GM19025 (cell line): ENCODE results near the gene UPF2.
"Not testable (repeated sequence)": the region's sequence is repeated elsewhere in the genome, so short reads cannot be mapped to it uniquely, and the experiment has no call there.

ENCODE experiments used
- ATAC-seq: cut with Tn5 transposase; IDR thresholded peaks from one replicate; pipeline ENCODE4 v1.9.1; 2021; ENCODE audit warnings: mild to moderate bottlenecking, low read depth, moderate library complexity; ENCODE audit not compliant: unreplicated experiment

UPF2 gene, protein sequence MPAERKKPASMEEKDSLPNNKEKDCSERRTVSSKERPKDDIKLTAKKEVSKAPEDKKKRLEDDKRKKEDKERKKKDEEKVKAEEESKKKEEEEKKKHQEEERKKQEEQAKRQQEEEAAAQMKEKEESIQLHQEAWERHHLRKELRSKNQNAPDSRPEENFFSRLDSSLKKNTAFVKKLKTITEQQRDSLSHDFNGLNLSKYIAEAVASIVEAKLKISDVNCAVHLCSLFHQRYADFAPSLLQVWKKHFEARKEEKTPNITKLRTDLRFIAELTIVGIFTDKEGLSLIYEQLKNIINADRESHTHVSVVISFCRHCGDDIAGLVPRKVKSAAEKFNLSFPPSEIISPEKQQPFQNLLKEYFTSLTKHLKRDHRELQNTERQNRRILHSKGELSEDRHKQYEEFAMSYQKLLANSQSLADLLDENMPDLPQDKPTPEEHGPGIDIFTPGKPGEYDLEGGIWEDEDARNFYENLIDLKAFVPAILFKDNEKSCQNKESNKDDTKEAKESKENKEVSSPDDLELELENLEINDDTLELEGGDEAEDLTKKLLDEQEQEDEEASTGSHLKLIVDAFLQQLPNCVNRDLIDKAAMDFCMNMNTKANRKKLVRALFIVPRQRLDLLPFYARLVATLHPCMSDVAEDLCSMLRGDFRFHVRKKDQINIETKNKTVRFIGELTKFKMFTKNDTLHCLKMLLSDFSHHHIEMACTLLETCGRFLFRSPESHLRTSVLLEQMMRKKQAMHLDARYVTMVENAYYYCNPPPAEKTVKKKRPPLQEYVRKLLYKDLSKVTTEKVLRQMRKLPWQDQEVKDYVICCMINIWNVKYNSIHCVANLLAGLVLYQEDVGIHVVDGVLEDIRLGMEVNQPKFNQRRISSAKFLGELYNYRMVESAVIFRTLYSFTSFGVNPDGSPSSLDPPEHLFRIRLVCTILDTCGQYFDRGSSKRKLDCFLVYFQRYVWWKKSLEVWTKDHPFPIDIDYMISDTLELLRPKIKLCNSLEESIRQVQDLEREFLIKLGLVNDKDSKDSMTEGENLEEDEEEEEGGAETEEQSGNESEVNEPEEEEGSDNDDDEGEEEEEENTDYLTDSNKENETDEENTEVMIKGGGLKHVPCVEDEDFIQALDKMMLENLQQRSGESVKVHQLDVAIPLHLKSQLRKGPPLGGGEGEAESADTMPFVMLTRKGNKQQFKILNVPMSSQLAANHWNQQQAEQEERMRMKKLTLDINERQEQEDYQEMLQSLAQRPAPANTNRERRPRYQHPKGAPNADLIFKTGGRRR

DNA sequence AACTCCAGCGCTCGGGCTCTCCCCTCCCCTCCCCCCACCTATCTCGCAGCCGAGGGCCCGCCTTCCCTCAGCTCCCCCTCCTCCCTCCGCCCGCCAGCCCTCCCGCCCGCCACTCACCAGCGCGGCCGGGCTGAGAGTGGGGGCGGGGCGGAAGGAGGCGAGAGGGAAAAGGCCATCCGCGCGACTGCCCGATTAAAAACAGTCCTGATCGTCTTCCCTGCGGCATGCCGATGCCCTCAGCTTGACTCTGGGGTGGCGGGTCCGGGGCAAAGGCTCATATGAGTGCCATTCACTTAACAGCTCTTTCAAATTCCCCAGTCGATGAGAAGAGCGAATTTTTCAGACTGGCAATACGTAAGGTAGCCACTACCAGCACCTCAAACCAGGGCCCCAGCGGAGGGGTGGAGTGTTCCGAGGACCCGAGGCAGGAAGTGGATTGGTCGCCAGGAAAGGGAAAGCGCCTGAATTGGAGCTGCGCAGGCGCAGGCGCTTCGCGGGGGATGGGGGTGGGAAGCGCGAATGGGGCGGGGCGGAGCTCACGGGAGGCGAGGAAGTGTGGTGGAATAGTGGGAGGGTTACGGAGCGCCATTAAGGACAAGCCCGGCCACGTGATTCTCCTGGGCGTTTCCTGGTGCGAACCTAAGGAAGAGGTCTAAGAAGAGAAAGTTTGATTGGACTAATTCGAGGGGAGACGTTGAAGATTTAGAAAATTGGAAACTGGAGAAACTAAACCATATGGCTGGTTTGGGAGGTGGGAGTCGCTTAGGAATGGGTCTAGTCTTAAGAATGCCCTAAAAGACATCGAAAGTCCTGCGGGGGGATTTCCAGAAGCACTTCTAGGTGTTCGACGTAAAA is at the start of gene UPF2:
Gene UPF2 (minus strand): TSS at position 13 of the 855 bp plus-strand sequence. CDS start 7,386 bp downstream, outside the sequence.
- peak; percentile 51 for ATAC-seq

DNA sequence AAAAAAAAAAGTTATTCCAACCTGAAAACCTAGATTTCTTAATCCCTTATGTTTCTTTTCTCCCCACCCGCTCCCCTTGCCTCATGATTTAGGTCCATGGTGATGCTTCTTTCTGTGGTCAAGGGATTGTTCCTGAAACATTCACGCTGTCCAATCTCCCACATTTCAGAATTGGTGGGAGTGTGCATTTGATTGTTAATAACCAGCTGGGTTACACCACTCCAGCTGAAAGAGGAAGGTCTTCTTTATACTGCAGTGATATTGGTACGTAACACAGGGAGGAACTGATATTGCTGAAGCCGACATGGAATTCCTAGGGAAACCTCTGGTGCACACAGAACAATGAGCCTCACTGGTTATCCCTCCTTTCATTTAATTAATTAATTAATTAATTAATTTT is 48.8 kb upstream of the UPF2 start:
- no peak for ATAC-seq

GRCh38 chr10:12088919-12089318 is 46.3 kb upstream of the UPF2 start:
- ATAC-seq: no peak

- no peak for ATAC-seq
Measured at GRCh38 chr10:12081879-12082557, 39.4 kb upstream of the UPF2 start.

GRCh38 chr10:12081470-12081869 is 38.9 kb upstream of the UPF2 start:
- no peak for ATAC-seq

DNA sequence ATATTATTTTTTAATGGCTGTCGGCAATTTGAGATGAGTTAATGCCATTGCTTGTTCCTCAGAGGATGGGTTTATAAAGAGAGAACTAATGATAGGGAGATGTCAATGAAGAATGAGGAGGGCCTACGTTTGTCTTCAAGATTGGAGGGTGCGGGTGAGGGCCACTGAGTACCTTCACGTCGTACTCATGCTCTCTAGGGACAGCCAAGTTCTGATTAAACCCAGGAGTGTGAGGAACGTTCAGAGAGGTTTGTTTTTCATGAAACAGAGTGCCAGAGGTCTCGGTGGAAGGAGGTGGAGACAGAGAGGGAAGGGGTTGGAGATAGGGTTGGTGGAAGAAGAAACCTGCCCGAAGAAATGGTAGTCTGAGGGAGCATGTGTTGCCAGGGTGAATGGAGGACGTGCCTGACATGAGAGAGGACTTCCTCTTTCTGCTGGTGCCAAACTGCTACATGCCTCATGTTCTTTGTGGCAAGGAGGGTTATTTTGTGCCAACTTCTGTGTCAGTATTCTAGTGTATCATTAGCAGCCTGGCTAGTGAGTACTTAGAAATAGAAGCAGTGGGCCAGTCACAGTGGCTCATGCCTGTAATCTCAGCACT is 35.1 kb upstream of the UPF2 start:
- no peak for ATAC-seq

- no peak for ATAC-seq
Measured at GRCh38 chr10:12073526-12073925, 30.9 kb upstream of the UPF2 start.

DNA sequence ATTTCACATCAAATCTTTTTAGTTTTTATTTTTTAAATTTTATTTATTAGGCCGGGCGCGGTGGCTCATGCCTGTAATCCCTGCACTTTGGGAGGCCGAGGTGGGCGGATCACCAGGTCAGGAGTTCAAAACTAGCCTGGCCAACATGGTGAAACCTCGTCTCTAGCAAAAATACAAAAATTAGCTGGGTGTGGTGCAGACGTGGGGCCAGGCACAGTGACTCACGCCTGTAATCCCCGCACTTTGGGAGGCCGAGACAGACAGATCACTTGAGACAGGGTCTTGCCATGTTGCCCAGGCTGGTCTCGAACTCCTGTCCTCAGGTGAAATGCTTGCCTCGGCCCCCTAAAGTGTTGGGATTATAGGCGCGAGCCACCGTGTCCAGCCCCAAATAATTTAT is 28.8 kb upstream of the UPF2 start:
- ATAC-seq: not testable (repeated sequence)

DNA sequence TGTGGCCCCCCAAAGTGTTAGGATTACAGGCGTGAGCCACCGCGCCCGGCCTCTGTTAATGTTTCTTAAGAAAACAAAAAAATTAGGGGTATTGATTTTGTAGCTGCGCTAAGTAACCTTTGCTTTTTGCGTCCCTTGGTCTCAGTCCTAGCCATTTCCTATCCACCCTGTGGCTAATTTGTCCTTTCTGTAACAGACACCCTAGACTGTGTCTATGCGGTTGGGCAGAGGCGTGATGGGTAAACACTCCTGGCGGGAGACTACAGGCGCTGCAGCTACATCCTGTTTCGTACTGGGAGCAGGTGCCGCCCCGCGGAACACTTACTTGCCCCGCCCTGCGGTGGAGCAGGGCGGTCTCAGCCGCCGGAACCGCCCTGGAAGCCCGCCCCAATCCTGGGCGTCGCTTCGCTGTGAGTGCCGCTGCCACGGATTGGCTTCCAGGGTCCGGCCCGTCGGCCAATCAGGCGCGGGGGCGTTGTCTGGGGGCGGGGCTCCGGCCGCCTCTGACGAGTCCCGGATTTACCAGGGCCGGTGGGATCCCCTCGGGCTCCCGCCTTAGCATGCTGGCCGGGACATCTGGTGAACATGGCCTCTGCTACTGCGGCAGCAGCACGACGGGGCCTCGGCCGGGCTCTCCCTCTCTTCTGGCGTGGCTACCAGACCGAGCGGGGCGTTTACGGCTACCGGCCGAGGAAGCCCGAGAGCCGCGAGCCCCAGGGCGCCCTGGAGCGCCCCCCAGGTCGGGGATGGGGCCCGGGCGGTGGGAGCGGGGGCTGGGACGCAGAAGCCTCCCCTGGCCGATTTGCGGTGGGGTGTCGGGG is 26.1 kb upstream of the UPF2 start, which contains the start of gene DHTKD1:
Gene DHTKD1 (plus strand): TSS at position 506 of the 821 bp plus-strand sequence. CDS start 80 bp downstream, at position 586.
- peak; percentile 98 for ATAC-seq

DNA sequence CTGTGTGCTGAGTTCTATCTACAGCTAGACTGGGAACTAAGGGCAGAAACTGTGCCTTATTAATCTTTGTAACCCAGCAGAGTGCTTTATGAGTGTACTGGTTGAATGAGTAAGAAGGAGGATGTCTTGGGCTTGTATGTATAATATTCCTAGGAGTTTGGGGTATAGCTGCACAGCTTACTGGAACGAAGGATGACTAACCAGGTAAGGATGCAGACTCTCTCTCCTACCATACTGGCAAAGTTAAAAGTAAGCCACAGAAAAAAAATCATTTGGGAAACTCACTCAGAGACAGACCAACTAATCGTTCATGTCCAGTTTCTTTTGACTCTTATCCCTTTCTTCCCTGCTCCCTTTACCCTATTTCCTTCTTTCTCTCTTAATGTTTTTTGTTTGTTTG is 24.7 kb upstream of the UPF2 start:
- ATAC-seq: no peak

- ATAC-seq: no peak
Measured at GRCh38 chr10:12063483-12063818, 20.8 kb upstream of the UPF2 start.

GRCh38 chr10:12062754-12063482 is 20.3 kb upstream of the UPF2 start:
- ATAC-seq: no peak

DNA sequence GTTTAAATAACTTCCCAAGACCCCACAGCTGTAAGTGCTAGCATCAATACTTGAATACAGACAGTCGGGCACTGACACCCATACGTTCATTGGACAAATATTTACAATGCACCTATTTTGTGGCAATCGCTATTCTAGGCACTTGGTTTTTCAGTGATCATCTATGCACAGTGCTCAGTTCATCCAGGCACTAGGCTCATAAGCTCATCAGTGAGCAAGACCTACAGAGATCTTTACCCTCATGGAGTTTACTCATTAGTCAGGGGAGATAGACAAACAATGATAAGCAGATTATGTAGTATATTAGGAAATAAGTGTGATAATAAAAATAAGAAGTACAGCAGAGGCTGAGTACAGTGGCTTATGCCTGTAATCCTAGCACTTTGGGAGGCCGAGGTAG is 18.5 kb upstream of the UPF2 start:
- ATAC-seq: no peak

DNA sequence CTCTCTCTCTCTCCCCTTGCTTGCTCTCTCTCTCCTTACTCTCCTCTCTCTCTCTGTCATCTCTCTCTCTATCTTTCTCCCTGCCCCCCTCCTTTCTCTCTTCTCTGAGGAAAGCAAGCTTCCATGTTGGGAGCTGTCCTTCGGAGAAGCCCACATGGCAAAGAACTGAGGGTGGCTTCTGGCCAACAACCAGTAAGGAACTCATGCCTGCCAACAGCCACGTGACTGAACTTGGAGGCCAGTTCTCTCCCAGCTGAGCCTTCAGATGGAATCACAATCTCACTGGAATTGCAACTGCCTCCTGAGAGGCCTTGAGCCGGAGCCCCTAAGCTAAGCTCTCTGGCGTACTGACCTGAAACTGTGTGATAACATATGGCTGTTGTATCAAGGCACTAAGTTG is 14.1 kb upstream of the UPF2 start:
- no peak for ATAC-seq

DNA sequence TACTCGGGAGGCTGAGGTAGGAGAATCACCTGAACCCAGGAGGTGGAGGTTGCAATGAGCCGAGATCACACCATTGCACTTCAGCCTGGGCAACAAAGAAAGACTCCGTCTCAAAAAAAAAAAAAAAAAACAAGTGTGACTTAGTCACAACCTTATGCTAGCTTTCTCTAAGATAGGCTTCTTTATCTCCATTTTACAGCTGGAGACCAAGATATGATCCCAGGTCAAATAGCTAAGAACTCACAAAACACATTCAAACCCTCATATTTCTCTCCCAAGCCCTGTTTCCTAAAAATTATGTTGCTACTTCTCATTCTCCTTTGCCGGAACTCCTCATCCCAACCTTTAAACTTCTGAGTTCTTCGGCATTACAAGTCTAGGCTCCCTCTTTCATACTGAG is 13.1 kb upstream of the UPF2 start:
- no peak for ATAC-seq

GRCh38 chr10:12051241-12051640 is 8.6 kb upstream of the UPF2 start:
- ATAC-seq: no peak

DNA sequence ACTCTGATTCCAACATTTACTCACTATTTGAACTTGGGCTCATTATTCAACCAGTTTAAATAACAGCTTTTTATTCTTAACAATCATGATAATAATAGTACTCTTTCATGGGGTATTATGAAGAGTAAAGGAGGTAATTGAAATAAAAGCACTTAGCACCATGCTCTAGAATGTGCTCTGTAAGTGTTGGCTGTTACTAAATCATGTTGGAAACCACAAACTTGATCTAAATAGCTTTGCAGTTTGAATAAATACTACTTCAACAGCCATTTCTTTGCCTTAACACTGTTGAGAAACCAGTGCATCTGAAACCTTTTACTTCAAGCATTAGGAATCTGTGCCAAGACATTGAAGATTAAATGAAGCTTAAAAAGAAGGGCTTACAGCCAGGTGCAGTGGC is 7.9 kb upstream of the UPF2 start:
- no peak for ATAC-seq
